ENCODE data around the gene EIPR1.
A peak's percentile ranks its signal among the peaks of the same experiment; 100 is the strongest.
"Not testable (repeated sequence)": the region's sequence is repeated elsewhere in the genome, so short reads cannot be mapped to it uniquely, and the experiment has no call there.

Gene EIPR1

DNA sequence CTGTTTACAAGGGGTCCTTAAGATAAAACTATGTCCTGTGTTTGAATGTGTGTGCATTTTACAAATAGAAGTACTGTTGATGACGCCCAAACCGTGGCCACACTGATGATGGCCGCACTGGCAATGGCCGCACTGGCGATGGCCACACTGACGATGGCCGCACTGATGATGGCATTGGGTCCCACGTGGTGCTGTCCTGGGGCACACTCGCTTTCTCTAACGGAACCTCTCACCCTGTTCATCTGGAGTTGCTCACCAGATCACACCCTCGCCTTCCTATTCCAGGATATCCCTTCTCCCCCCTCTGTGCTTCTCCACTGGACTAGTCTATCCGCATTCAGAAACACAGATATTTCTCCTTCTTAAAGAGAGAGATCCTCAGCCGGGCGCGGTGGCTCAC lies 192.4 kb downstream of the EIPR1 start:
- no peak for DNase-seq

DNA sequence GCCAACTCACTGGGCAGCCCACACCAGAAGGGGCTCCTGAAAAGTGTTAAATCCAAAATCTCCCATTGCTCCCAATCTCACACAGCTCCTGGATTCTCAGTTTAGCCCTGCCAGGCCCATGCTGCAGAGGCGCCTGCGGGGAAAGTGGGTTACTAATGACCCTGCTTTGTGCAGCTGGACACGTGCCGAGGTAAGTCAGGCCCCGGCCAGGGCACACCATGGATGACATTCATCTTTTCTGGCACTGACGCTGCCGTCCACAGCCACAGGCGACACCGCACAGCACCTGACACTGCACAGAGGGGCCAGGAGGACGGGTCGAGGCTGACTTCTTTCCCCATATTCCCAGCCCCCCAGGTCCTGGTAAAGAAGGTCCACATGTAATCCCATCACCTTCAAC lies 193.5 kb downstream of the EIPR1 start:
- DNase-seq, result no peak

DNA sequence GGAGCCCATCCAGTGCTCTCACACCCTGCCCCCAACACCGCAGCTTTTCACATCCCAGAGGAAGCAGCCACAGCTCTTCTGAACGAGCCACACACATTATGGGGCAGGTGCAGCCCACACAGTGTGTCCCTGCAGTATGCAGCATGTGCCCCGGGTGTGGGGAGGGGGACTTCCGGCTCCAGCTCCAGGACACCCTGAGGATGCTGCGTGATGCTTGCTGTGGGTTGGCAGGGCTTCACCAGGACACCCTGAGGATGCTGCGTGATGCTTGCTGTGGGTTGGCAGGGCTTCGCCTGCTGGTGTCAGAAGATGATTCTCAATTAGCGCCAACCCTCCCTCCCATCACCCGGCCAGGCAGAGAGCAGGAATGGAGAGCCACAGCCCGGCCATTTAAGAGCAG lies 193.9 kb downstream of the EIPR1 start:
- no peak for DNase-seq

DNA sequence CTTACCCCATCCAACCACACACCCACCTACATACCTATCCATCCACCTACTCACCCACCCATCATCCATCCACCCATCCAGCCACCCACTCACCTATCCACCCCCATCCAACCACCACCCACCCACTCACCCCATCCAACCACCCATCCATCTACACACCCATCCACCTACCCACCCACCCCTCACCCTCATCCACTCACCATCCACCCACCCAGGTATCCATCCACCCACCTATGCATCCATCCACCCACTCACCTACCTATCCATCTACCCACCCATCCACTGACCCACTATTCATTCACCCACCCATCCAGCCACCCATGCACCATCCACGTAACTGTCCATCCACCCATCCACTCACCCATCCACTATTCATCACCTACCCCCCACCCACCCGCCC lies 194.8 kb downstream of the EIPR1 start:
- no peak for DNase-seq

DNA sequence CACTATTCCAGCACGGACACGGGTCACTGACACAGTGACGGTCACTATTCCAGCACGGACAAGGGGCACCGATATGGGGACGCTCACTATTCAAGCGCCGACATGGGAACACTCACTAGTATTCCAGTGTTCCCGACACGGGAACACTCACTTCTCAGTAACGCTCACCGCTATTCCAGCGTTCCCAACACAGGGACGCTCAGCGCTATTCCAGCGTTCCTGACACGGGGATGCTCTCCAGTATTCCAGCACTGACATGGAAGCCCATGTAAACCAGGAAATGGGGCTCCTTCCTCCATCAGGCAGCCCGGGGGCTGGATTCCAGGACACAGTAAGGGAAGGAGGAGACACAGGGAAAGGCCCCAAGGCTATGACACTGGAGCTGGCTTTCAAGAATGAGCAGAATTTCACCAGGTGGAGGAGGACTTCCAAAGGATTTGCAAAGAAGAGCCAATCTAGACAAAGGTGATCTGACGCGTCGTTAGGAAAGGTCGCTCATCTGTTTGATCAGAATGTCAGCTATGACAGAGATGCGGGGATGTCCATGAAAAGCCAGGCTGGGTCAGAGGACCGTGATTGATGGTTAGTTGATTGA lies 196.1 kb downstream of the EIPR1 start:
- no peak for DNase-seq

DNA sequence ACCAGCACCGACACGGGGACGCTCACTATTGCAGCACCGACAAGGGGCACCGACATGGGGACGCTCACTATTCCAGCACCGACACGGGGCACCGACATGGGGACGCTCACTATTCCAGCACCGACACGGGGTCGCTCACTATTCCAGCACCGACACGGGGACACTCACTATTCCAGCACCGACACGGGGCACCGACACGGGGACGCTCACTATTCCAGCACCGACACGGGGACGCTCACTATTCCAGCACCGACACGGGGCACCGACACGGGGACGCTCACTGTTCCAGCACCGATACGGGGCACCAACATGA lies 196.8 kb downstream of the EIPR1 start:
- DNase-seq, result not testable (repeated sequence)

DNA sequence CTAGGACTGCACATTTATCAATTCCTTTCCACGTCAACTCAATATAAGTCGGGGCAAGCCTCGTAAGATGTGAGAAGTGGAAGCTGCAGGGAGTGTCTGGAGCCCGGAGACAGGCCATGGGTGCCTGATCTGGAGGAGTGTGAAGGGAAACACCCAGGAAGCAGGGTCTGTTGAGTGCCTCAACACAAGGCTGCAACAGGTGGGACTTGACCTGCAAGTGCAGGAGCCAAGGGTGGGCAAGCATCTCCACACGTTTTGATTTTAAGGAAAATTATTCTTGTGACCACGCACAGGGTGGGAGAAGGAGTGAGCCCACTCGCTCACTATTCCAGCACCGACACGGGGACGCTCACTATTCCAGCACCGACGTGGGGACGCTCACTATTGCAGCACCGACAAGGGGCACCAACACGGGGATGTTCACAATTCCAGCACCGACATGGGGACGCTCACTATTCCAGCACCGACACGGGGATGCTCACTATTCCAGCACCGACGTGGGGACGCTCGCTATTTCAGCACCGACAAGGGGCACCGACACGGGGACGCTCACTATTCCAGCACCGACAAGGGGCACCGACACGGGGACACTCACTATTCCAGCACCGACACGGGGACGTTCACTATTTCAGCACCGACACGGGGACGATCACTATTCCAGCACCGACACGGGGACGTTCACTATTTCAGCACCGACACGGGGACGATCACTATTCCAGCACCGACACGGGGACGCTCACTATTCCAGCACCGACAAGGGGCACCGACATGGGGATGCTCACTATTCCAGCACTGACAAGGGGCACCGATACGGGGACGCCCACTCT lies 197.3 kb downstream of the EIPR1 start:
- no peak for DNase-seq

DNA sequence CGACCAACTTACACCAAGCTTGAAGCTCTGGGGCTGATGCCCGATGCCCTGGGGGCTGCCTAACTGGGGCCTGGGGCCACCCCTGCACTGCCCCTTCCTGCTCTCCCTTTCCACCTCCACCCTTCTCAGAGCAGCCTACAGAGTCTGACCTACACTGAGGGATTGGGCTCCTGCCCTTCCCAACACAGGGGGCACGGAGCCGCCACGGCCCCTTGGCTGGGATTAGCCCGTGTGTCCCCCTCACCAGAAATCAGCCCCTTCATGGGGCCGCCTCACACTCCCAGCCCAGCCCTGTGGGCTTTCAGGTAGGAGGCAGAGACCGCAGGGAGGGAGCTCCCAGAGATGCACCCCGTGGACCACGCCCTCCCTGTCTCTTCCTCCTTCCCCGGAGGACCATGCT lies 198.0 kb downstream of the EIPR1 start:
- no peak for DNase-seq

DNA sequence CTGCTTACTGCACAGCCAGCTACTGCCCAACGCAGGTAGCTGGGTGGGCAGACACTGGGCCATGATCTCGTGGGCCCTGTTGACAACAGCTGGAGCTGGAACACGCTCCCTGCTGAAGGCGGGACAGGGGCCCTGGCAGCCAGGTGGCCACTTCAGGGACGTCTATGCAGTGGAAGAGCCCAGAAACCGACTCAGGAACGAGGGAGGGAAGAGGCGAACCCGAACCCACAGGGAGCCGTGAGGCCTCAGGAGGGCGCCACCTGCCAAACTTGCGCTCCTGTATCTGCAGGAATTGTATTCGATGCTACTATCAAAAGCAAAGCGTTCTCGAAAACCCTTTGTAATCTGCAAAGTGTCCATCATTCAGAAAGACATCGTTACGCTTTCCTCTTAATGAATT lies 198.4 kb downstream of the EIPR1 start:
- DNase-seq, result peak in 1 of 4 experiments; percentile 2

DNA sequence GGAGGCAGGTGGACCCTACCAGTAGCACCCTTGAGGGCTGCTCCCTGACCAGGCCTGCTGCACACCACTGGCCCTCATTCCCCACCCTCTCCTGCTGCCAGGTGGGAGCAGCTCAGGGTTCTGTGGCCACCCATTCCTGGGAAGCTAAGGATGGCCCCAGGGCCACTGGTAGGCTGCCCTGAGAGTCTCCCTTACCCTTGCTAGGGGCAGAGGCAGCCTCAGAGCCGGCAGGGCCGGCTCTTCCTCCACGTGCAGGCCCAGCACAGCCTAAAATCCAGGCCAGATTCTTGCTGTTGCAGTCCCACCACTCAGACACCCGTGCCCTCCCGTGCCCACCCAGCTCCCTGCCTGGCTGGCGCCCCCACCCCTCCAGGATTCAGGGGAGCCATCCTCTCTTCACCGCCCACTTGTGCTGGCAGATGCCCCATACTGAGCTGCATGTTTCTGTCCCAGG lies 199.0 kb downstream of the EIPR1 start:
- no peak for DNase-seq

DNA sequence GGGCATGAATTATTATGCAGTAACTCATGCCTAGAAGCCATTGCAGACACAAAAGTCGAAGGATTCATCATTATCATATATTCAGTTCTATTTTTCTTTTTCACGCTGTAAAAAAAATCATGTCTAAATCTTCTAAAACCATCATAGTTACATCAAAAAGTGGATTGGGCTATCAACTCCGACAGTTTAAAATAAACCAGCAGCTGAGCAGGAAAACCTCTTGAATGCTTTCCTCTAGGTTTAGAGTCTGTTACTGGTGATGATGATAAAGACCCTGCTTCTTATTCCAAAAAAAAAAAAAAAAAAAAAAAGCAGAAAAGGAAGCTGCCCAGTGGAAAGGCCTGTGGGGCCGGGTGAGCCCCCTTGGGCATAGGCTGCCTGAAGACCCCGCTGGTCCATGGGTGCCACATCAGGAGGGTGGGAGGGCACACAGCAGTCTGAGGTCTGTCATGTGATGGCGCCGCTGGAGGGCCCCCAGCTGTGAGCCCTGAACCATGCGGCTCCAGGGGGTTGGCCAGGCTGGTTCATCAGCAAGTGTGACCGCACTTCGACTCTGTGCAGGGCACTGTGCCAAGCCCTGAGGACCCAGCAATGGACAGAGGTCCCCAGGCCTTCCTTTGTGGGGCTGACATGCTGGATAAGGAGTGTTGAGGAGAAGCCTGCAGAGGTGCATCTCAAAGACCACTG lies 199.6 kb downstream of the EIPR1 start:
- DNase-seq, result no peak

DNA sequence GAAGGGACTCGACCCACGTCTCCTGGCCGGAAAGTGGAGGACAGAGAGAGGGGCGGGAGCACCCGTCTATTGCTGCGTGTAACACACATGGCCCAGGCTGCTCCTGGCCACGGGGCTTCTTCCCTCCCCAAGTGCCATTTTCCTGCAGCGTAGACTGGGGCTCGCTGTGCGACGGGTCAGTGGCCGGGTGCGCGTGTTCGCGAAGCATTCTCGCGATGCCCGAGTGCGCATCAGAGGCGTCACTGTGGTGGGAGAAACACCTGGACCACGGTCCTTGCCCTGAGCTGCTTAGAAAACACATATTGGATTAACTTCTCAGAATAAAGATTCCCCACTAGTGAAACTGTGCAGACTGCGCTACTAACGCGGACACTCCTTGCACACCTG lies 200.8 kb downstream of the EIPR1 start:
- no peak for DNase-seq

DNA sequence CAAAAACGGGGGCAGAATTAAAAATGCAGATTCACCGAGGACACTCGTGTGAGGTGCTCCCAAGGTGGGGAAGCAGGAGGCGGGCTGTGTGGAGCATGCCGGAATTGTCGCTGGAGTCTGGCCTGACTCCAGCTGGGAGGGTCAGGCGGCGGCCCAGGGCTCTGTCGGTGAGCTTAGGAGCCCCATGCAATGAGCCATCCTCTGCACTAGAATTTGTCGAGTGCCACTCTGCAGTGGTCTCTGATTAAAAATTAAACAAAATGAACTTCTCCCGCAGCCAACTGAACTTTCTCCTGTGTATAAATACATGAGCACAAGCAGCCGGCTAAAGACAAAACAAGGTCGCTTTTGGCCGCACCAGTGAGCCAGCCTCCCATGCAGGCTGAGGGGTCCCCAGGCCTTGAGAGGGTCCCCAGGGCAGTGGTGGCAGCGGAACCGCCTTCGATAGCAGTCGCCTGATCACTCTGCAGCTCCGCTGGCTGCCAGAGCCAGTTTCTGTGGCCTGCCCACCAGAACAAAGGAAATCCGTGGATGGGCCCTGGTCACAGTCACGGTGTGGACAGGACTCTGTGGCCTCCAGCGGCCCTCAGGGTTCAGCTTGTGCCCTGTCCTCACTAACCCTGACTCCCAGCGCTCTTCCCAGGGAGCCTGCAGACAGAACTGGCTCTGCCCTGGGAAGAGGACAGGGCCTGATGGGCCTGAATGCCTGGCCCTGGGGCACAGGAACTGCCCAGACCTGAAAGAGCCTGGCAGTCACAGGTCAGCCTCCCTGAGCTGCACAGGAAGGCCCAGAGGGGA lies 201.3 kb downstream of the EIPR1 start:
- no peak for DNase-seq

DNA sequence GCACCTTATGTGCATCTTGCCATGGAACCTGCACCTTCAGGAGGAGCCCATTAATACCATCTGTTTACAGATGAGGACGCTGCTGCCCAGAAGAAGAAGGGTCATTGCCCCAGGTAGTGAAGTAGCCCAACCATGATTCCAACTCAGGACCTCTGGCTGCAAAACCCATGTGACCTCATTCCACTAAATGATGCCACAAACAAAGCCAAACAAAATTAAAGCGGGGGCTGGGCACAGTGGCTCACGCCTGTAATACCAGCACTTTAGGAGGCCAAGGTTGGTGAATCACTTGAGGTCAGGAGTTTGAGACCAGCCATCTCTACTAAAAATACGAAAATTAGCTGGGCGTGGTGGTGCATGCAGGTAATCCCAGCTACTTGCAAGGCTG lies 202.1 kb downstream of the EIPR1 start:
- no peak for DNase-seq

DNA sequence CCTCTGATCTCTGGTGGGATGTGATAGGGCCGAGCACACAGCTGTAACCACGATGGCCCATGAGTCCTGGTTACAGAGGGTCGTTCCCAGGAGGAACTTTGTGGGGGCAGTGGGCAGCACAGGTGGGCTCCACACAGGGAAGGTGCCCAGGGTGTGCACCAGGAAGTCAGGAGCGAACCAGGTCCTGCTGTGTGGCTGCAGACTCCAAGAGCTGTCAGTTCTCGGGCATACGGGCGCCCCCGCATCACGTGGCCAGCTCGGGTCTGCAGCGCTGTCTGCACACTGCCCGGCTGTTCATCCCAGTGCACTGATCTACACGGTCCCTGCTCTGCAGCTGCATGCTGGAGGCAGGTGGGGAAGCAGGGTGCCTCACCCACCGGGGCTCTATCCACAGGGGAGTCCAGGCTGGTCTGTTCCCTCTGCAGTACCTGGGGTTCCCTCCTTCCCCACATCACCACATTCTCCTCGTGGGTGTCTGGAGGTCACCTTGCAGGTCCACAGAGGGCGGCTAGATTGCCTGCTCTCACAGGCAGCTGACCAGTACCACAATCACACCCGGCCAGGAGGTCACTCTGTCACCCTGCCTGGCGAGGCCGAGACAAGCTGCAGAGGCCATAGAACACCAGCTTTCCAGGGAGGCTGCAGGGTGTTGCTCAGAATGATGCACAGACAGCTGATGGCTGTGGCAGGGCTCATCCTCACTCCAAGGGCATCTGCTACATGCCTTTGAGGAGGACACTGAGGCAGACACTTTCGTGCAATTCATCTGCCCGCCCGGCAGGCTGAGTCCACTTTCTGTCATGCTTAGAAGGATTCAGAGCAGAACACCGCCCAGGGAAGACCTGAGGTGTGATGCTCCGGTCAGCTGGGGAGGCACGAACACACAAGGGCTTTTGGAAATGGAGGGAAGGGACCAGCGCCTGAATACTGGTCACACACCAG lies 202.7 kb downstream of the EIPR1 start:
- DNase-seq, result no peak

DNA sequence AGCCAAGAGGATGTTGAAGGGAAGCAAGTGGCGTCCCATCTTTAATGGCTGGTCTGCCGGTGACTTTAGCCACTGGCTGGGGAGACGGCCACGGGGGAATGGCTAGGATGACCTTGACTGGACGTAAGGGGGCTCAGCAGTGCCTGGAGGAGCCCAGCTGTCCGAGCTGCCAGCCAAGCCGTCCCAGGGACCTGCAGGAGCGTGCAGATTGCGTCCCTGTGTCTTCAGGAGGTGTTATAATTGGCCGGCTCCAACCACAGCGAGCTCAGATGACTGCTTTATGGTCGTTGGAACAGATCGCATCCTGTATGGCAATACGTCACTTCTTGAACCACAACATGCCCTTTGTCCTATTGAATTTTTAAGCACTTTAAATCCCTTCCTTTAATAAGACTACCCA lies 204.6 kb downstream of the EIPR1 start:
- no peak for DNase-seq

DNA sequence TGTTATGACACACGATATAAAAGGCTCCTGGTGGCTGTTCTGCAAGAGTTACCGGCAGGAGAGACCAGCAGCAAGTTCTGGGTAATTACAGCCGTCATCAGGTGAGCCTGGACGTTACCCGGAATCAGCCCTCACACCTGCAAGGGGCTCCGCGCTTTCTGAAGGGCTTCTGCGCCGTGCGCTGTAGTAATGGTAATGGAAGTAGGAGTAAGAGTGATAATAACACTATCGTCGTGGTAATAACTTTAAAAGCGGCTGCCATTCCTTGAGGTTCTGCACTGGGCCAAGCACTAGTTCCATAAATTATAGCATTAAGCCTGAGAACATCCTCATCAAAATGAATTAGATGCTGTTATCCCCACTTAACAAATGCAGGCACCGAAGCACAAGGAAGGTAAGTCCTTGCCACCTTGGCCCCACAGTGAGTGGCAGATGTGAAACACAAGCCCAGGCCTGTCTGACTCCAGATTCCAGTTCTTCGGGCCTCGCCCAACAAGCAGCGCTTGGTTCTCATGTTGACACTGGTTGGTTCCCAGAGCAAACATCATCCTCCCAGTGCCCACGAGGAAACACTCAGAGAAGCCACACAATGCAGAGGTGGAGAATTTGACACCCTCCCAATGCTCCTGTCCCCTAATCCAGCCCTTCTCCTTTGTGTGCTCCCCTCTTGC lies 205.2 kb downstream of the EIPR1 start:
- no peak for DNase-seq

DNA sequence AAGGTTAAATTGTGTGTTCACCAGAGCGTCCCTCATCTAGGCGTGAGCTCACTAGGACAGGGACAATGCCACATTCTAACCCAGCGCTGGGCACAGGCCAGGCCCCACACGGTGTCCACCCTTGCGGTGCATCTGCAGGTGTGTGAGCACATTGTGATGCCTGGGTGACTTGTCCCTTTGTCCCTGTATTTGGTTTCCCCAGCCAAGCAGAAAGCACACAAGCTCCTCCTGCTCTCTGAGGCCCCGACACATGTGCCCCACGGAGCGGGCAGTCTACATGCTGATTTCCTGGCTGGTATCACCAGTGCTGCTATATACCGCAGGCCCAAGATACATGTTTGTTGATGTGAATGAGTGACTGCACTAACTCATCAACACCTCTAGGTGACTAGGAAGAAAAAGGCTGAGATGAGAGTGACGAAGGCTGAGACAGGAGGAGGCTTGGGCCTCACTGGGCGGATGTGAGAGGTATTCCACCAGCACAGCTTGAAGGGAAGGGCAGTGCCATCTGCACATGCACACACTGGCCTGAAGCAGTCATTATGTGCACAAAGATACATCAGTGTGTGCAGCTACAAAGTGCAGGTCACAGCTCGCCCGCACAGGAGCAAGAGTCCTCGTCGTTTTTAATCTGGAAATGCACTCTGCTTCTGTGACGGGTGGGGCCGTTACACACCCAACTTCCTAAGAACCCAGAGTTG lies 205.9 kb downstream of the EIPR1 start:
- DNase-seq, result no peak

DNA sequence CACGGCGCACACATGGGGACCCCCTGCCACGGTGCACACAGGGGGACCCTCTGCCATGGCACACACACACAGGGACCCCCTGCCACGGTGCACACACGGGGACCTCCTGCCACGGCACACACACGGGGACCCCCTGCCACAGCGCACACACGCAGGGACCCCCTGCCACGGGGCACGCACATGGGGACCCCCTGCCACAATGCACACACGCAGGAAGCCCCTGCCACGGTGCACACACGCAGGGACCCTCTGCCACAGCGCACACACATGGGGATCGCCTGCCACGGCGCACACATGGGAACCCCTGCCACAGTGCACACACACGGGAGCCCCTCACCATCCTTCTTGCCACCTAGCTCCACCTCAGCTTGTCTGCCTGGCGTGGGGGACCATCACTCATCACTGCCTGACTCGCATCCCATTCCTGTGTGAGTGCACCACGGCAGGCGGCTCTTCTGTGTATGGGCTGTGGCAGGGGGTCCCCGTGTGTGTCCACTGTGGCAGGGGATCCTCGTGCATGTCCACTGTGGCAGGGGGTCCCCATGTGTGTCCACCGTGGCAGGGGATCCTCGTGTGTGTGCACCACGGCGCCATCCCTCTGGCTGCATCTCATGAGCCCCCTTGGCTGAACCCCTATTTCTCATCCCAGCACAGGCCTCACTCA lies 206.7 kb downstream of the EIPR1 start:
- DNase-seq, result no peak

DNA sequence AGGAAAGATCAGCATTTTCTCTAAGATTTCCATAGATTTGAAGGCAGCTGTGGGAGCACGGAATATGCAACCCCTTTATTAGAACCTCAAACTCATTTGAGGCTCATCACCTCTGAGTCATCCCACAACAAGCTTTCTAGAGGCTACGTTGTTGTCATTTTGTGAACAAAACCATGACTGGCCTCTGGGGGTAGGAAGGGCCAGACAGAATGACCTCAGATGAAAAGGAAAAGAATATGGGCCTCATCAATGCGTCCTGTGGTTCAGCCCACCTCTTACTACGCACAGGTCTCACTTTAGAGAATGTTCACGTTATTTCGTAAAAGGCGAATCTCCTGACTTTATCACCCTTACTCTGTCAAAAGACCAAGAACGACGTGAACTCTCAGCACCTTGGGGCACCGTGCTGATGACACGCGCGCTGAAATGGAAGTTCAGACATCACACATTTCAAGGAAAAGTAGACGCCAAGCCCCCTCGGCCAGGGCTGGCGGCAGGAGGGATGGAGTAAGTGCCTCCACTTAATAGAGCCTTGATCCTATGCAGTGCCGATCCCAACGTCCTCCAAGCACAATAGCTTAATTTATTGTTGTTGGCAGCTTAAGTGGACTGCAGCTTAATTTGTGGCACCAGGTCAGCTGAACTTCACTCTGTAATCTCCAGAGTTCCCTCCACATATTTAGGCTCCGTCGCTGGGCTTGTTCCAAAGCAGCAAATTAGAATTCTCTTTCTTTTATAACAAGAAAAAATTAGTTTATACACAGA lies 208.3 kb downstream of the EIPR1 start:
- DNase-seq, result no peak

Data from activated naive CD4-positive, alpha-beta T cell (primary cell).